IPS DF 4.7 (cell line): Measurements from ENCODE around the gene ANO1.
"Not testable (repeated sequence)": the region's sequence is repeated elsewhere in the genome, so short reads cannot be mapped to it uniquely, and the experiment has no call there.

Experiments used
- DNase-seq: peaks from one replicate; pipeline ENCODE4 v3.0.0-alpha.2; 2013; ENCODE audit warnings: low spot score; ENCODE audit errors: extremely low read depth

Gene ANO1

DNA sequence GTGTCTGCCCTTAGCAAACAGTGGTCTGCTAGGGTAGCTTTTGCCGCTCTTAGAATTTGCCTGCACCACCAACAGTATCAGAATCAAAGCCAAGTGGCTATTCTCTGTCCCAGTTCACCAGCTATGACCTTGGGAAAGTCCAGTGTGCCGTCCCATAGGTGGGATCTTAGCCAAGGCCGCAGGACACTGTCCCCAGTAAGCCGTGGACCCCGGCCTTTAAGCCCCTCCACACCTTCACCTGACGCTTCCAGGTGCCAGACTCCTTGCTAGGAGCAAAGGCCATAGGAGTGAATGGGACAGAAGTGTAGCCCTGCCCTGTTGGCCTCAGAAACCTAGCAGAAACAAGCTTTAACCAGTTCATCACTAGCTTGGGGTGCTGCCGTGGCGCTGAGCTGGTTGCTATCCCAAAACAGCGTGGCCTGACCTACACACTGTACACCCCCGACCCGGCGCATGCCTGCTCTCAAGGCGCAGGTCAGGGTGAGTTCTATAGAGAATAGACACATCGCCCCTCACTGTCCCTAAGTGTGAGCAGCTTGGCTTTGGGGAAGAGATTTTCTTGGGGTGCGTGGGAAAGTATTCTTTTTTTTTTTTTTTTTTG is 129.5 kb downstream of the ANO1 start:
- DNase-seq, result no peak

DNA sequence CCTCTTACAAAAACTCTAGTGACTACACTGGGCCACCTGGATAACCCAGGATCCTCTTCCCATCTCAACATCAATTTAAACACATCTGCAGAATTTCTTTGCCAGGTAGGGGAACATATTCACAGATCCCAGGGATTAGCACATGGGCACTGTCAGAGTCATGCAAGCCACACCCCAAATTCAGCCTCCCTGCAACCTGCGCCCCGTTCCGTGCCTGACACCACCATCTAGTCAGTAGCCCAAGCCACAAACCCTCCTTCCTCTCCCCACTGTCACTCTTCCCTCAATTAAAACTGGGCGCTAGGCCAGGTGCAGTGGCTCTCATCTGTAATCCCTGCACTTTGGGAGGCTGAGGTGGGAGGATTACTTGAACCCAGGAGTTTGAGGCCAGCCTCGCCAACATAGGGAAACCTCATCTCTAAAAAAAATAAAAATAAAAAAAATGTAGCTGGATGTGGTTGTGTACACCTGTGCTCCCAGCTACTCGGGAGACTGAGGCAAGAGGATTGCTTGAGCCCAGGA is 131.3 kb downstream of the ANO1 start:
- DNase-seq, result no peak

DNA sequence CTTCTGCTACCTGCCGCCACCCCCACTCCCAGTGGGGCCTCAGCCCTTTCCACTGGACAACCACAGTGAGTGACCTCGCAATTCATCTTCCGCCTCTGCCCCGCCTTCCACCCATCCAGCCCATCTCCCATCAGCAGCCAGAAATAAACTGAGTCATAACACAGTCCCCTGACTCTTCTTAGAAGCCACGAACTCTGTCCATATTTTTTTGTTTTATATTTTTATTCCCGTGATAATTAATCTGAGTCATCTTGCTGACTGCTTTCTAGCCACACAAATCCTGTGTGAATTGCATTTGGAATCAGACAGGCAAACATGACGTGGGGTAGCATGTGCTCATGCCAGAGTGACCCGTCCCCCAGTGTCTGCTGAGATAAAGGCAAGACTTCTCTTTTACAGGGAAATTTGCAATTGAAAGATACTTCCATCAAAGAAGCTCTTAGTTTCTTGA is 132.0 kb downstream of the ANO1 start:
- no peak for DNase-seq

- no peak for DNase-seq
Observed at GRCh38 chr11:70210530-70210929, 132.4 kb downstream of the ANO1 start.

DNA sequence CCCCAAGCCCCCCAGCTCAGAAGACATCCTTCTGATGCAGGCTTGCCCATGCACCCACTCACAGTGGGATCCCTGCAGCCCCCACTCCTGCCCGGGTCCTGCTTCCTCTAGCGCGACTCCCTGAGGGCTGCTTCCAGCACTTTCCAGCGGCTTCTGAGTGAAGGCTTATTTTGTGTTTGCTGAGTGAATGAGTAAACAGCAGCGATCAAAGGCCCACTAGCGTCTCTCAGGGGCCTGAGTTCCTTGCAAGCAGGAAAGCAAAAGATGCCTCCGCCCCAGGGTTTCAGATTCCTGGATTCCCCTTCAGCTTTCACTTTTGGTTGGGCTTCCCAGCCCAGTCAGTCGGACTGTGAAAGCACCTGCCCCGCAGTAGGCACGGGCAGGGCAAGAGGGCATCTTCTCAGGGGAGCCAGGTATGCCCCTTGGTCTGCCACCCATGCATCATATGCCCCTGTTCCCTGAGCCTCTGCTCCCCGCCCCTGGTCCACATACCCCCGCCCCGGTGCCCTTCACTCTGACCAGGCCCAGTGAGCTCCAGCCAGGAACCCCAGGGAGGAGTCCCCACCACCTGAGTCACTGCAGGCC is 134.2 kb downstream of the ANO1 start:
- DNase-seq, result no peak

GRCh38 chr11:70217388-70217787 is 139.3 kb downstream of the ANO1 start:
- DNase-seq, result not testable (repeated sequence)

DNA sequence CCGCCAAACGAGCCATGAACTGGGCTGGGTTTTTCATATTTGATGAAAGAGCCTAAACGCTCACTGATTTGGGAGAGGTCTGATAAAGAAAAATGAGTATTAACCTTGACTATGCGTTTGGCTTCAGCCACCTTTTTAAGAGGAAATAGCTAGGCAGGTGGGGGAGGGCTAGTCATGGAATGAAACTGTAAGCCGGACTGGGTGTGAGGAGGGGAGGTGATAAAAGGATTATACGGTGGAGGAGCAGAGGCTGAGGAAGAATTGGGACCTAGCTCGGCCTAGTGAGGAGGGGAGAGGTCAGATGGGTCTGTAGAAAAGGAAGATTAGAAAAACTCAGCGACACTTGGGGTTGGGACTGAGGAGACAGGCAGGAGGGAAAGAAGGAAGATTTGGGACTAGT is 140.0 kb downstream of the ANO1 start:
- not testable (repeated sequence) for DNase-seq

DNA sequence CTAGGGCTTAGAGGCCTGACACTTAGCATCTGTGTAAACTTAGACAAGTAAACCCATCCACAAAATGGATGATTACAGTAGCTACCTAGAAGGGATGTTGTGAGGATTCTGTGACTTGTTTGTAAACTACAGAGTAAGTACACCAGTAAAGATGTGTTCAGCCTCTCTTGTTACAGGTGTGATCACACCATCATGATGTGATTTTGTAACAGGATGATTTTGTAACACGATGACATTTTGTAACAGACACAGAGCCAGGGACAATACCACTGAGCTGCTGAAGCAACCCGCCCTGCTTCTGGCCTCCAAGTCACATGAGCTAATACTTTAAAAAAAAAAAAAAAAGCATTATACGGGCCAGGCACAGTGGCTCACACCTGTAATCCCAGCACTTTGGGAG is 142.0 kb downstream of the ANO1 start:
- no peak for DNase-seq

DNA sequence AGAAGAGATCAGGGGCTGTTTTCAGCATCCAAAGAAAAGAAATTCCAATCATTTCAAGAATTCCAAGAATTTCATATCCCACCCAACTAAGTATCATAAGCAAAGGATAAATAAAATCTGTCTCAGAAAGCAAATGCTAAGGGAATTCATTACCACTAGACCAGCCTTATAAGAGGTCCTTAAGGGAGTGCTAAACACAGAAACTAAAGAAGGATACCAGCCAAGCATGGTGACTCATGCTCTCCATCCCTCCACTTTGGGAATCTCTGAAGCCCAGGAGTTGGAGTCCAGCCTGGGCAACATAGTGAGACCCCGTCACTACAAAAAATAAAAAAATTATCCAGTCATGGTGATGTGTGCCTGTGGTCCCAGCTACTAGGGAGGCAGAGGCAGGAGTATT is 142.8 kb downstream of the ANO1 start:
- no peak for DNase-seq

GRCh38 chr11:70225681-70226177 is 147.6 kb downstream of the ANO1 start:
- DNase-seq, result no peak

- no peak for DNase-seq
Observed at GRCh38 chr11:70226183-70226582, 148.1 kb downstream of the ANO1 start.

- no peak for DNase-seq
Observed at GRCh38 chr11:70226967-70227366, 148.8 kb downstream of the ANO1 start.

GRCh38 chr11:70229737-70230136 is 151.6 kb downstream of the ANO1 start:
- DNase-seq, result no peak

DNA sequence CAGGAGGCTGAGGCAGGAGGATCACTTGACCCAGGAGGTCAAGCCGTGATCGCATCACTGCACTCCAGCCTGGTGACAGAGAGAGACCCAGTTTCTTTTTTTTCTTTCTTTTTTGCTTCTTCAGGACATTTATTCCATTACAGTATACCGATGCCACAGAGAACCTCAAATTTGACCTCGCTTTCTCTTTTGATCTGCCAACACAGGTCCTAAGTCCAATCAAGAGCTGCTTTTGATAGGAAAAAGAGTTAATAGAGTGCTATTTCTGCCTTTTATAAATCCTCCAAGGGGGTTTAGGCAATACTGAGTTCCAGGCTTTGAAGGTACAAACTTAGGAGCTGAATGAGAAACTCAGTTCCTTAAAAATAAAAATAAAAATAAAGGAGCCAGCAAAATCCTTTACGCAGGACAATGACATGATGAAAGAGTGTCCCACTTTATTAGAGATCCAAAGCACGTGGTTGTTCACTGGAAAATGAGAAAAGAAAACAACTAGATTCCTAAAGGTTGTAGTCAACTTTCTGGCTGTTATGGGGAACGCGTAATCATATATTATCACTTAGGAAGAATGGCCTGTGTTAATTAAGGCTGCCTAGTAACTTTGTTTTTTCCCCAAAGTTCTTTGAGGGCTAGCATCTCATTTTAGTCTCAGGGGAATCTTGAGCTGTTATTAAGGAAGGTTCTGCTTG is 152.2 kb downstream of the ANO1 start:
- DNase-seq, result no peak

DNA sequence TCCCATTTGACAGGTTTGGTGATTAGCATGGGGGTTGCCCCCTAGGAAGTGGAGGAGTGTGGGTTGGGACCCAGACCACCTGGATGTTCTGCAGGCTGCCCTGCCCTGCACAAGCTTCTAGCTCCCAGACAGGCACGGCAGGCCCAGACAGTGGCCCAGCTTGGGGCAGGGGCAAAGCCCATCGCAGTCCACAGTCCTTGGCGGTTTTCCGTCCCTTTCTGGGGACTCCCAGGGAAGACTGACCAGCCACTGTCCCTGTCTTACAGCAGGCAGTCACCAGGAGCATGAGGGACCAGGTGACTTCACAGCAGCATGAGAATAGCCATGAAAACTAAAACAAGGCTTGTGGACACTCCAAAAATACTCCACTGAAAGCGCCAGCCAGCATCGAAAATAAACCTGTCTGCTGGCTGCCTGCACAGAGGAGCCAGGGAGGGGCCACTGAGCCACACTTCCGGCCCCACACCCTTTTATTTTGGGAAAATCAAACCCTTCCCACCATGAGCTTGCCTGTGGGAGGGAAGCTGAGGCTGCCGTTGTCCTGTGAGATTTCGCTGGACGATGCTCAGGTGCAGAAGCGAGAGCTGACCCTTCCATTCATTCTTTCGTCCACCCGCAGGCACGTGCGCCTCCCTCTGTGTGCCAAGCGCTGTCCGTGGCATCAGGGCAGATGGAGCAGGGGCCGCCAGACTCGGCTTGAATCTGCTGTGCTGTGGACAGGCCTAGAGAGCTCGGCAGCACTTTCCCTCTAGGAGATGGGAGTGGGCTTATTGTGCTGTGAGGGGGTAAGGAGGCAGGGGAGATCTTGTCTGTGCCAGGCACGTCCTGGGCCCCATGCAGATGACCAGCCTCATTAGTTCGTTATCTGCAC is 153.0 kb downstream of the ANO1 start:
- no peak for DNase-seq

DNA sequence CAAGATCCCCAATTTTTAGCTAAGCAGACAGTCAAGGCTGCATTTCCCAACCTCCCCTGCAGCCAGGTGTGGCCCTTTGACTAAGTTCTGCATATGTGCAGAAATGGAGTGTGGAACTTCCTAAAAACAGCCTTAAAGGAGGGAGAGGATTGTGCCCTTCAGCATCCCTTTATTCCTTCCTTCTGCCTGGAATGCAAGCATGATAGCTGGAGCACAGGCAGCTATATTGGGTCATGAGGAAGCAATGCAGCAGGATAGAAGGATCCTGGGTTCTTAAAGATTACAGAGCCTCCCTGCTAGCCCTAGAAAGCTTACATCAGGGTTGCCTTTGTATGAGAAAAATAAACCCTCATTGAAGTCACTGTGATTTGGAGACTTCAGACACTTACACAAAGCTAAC is 154.9 kb downstream of the ANO1 start:
- no peak for DNase-seq

GRCh38 chr11:70233511-70233934 is 155.4 kb downstream of the ANO1 start:
- DNase-seq, result no peak

- DNase-seq, result no peak
Observed at GRCh38 chr11:70233962-70234361, 155.8 kb downstream of the ANO1 start.
